ENCODE data around the gene ZNF618.

Gene ZNF618

DNA sequence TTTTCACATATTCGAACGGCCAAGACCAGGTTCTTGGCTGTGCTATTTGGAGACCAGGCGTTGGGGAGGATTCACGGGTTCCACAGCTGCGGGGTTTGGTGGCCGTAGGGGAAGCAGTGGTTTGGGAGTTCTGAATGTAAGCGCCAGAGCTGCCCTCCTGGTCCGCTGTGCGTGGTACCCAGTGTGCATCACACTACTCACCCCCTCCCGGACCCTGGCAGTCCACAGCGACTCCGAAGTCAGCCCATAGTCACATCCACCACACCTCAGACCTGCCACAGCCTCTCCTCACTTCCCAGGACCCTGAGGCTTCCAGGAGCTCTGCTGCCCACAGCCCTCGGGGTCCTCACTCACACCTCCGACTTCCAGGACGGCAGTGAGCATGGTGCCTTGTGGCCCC lies 175.2 kb downstream of the ZNF618 start:
- no peak for ATAC-seq (ENCODE audit: low read depth)
- Histone ChIP-seq H3K4me1 (ENCODE audit: insufficient read depth, poor library complexity, severe bottlenecking) (peaks cover 1% of the 10 kb centered on the region), H3K4me3 (ENCODE audit: severe bottlenecking) (no peak overlapping the region)

DNA sequence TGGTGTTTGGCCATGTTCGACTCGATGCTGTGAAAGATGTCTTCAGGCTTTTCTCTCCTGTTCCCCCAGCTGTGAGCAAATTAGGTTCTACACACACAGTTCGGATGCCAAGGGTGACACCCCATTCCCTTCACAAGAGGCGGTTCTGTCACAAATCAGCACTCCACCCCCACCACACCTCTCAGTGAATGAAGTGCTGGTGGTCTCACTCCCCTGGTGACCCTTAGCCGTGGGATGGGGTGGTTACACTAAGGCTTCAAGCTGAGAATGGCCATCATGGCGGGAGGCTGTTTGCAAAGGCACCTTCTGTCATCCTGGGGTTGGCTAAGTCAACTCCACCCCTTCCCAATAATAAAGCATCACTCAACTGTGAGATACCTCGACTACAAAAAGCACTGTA lies 175.6 kb downstream of the ZNF618 start:
- no peak for ATAC-seq (ENCODE audit: low read depth)
- Histone ChIP-seq H3K36me3 (ENCODE audit: low read depth) (peaks cover 11% of the 10 kb centered on the region; the same call in 1 of the 2 replicates), H3K4me1 (ENCODE audit: insufficient read depth, poor library complexity, severe bottlenecking) (no peaks in the 10 kb centered on the region), H3K4me3 (ENCODE audit: severe bottlenecking) (no peak overlapping the region), H3K27ac (ENCODE audit: poor library complexity, severe bottlenecking) (no peak overlapping the region), H3K9me3 (ENCODE audit: severe bottlenecking) (no peaks in the 10 kb centered on the region), H3K27me3 (ENCODE audit: insufficient read depth, poor library complexity, severe bottlenecking) (no peaks in the 10 kb centered on the region)
- TF ChIP-seq, protein P1, sequence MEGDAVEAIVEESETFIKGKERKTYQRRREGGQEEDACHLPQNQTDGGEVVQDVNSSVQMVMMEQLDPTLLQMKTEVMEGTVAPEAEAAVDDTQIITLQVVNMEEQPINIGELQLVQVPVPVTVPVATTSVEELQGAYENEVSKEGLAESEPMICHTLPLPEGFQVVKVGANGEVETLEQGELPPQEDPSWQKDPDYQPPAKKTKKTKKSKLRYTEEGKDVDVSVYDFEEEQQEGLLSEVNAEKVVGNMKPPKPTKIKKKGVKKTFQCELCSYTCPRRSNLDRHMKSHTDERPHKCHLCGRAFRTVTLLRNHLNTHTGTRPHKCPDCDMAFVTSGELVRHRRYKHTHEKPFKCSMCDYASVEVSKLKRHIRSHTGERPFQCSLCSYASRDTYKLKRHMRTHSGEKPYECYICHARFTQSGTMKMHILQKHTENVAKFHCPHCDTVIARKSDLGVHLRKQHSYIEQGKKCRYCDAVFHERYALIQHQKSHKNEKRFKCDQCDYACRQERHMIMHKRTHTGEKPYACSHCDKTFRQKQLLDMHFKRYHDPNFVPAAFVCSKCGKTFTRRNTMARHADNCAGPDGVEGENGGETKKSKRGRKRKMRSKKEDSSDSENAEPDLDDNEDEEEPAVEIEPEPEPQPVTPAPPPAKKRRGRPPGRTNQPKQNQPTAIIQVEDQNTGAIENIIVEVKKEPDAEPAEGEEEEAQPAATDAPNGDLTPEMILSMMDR (IDR thresholded peaks at IDR 0.05; ENCODE audit: poor library complexity, severe bottlenecking), result no peak
- no peak for DNase-seq (ENCODE audit: low spot score)

More for the DNA sequence above, 175.2 kb downstream of the ZNF618 start:
- no peaks in the 10 kb centered on the region for H3K27me3 ChIP-seq (ENCODE audit: insufficient read depth, poor library complexity, severe bottlenecking)
- H3K36me3 ChIP-seq (ENCODE audit: low read depth), result peaks cover 15% of the 10 kb centered on the region; the same call in 1 of the 2 replicates
- H3K9me3 ChIP-seq (ENCODE audit: severe bottlenecking), result no peaks in the 10 kb centered on the region
- H3K27ac ChIP-seq (ENCODE audit: poor library complexity, severe bottlenecking), result no peak overlapping the region
- DNase-seq (ENCODE audit: low spot score), result no peak
- TF ChIP-seq, protein P1 (IDR thresholded peaks at IDR 0.05; ENCODE audit: poor library complexity, severe bottlenecking), result no peak

DNA sequence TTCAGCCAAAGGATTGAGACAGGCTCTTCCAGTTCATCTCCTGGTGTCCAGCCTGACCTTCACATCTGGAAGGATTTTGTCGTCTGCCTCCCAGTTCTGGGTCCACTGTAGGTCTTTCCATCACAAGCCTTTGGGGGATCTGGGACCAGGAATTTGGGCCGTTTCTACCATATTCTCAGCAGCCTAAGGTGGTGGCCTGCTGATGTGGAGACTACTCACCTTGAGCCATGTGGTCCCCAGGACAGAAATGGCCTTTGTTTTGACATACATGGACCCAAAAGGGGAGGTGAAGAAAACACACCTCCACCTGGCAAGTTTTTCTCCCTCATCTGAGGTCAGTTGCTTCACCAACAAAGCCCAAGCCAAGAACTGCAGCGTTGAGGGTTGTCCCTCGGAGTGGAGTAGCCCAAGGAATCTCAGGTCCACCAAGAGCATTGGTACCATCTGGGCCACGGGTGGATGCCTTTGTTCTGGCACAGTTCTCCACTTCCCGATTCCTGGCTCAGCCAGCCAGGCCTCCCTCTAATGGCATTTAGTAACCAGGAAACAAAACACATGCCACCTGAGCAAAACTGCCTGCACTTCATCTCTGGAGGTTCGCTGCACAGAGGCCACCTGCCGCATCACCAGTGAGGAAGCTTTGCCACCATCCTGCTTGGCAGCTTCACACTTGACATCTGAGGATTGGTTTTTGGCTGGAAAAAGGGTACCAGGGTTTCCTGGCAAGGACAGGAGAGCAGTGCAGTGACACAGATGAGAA lies 177.3 kb downstream of the ZNF618 start:
- Histone ChIP-seq H3K27me3 (ENCODE audit: insufficient read depth, poor library complexity, severe bottlenecking) (no peaks in the 10 kb centered on the region), H3K36me3 (ENCODE audit: low read depth) (peaks cover 6% of the 10 kb centered on the region; the same call in 1 of the 2 replicates), H3K4me1 (ENCODE audit: insufficient read depth, poor library complexity, severe bottlenecking) (no peaks in the 10 kb centered on the region), H3K27ac (ENCODE audit: poor library complexity, severe bottlenecking) (no peak overlapping the region), H3K4me3 (ENCODE audit: severe bottlenecking) (no peak overlapping the region), H3K9me3 (ENCODE audit: severe bottlenecking) (no peaks in the 10 kb centered on the region)
- ATAC-seq (ENCODE audit: low read depth) (no peak), DNase-seq (ENCODE audit: low spot score) (no peak)
- TF ChIP-seq, protein P1 (IDR thresholded peaks at IDR 0.05; ENCODE audit: poor library complexity, severe bottlenecking), result no peak

DNA sequence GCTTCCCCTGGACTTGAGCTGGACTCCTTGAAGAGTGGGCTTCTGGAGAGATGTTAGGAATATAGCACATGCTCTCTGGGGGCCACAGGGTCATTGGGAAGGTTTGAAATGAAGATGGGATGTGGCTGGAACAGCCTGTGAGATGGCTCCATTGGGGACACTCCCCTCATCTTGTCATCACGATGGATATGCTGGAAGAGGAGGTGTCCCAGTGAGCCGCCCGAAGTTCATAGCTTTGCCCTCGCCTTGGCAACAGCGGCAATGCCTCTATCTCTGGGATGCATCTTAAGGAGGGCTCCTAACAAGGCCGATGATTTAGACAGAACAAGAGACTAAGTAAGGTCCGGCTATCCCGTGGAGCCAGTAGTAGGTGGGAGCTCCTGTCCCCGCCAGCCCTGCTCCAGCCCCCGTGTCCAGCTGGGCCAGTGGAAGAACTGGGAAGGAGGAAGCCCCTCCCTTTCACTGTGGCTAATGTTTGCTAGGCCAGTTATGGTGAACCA lies 178.1 kb downstream of the ZNF618 start:
- TF ChIP-seq, protein P1 (IDR thresholded peaks at IDR 0.05; ENCODE audit: poor library complexity, severe bottlenecking), result no peak
- ATAC-seq (ENCODE audit: low read depth) (no peak), DNase-seq (ENCODE audit: low spot score) (no peak)
- Histone ChIP-seq H3K36me3 (ENCODE audit: low read depth) (peaks cover 6% of the 10 kb centered on the region; the same call in 1 of the 2 replicates), H3K4me3 (ENCODE audit: severe bottlenecking) (no peak overlapping the region), H3K9me3 (ENCODE audit: severe bottlenecking) (no peaks in the 10 kb centered on the region), H3K27me3 (ENCODE audit: insufficient read depth, poor library complexity, severe bottlenecking) (no peaks in the 10 kb centered on the region), H3K4me1 (ENCODE audit: insufficient read depth, poor library complexity, severe bottlenecking) (no peaks in the 10 kb centered on the region), H3K27ac (ENCODE audit: poor library complexity, severe bottlenecking) (no peak overlapping the region)

DNA sequence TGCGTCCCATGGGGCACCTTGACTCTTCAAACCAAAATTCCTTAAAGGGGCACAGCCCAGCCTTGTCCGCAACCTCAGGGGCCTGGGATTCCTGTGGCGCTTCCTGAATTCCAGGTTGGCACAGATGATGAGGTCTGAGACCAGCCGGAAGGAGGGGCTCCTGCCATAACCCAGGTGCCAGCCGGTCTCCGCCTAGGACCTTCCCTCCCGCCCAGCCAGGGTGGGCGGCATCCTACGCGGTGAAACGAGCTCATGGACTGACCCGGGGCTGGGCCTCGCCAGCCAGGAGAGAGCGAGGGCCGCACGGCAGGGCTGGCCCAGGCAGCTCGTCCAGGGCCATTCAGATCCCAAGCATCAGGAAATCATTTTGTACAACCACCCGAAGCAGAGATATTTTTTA lies 179.0 kb downstream of the ZNF618 start:
- ATAC-seq (ENCODE audit: low read depth) (no peak), DNase-seq (ENCODE audit: low spot score) (no peak)
- Histone ChIP-seq H3K27ac (ENCODE audit: poor library complexity, severe bottlenecking) (no peak overlapping the region), H3K4me3 (ENCODE audit: severe bottlenecking) (no peak overlapping the region), H3K4me1 (ENCODE audit: insufficient read depth, poor library complexity, severe bottlenecking) (no peaks in the 10 kb centered on the region), H3K27me3 (ENCODE audit: insufficient read depth, poor library complexity, severe bottlenecking) (no peaks in the 10 kb centered on the region), H3K36me3 (ENCODE audit: low read depth) (peaks cover 3% of the 10 kb centered on the region; the same call in 1 of the 2 replicates), H3K9me3 (ENCODE audit: severe bottlenecking) (no peaks in the 10 kb centered on the region)
- TF ChIP-seq, protein P1 (IDR thresholded peaks at IDR 0.05; ENCODE audit: poor library complexity, severe bottlenecking), result no peak
